DOHH2 (cell line): Measurements from ENCODE around the gene CMC1.

Experiments
- H3F3A ChIP-seq: fragments of 200-600 bp; sonication (generic), shearing (Covaris generic); 2 replicates; pipeline ENCODE4 v1.6.0; 2016; ENCODE audit warnings: antibody characterized with exemption, mild to moderate bottlenecking; ENCODE audit not compliant: control insufficient read depth, insufficient read depth
- H3K27ac ChIP-seq: fragments of 200-600 bp; sonication (generic); 2 replicates; pipeline ENCODE4 v1.5.1; 2014; ENCODE audit warnings: low read depth, mild to moderate bottlenecking, low read length, moderate library complexity
- H3K27me3 ChIP-seq: fragments of 200-600 bp; sonication (generic); 2 replicates; pipeline ENCODE4 v1.6.1; 2014; ENCODE audit warnings: mild to moderate bottlenecking, low read length, mixed read lengths; ENCODE audit not compliant: control insufficient read depth
- H3K36me3 ChIP-seq: fragments of 200-600 bp; sonication (generic); 2 replicates; pipeline ENCODE4 v1.6.1; 2014; ENCODE audit warnings: mild to moderate bottlenecking, low read length, moderate library complexity, mixed read lengths; ENCODE audit not compliant: control insufficient read depth
- H3K4me1 ChIP-seq: fragments of 200-600 bp; sonication (generic); 2 replicates; pipeline ENCODE4 v1.6.1; 2014; ENCODE audit warnings: mild to moderate bottlenecking, low read length, mixed read lengths; ENCODE audit not compliant: control insufficient read depth
- H3K4me2 ChIP-seq: fragments of 200-600 bp; sonication (generic); 2 replicates; pipeline ENCODE4 v1.6.0; 2014; ENCODE audit warnings: mild to moderate bottlenecking, low read length, moderate library complexity
- H3K4me3 ChIP-seq: fragments of 200-600 bp; sonication (generic); 2 replicates; pipeline ENCODE4 v1.5.1; 2014; ENCODE audit warnings: mild to moderate bottlenecking, low read length, mixed read lengths
- H3K79me2 ChIP-seq: fragments of 200-600 bp; sonication (generic); 2 replicates; pipeline ENCODE4 v1.6.1; 2014; ENCODE audit warnings: mild to moderate bottlenecking, low read length, mixed read lengths; ENCODE audit not compliant: control insufficient read depth
- H3K9me2 ChIP-seq: fragments of 200-600 bp; sonication (generic); replicated peaks from 2 replicates; pipeline ENCODE4 v1.6.1; 2014; ENCODE audit warnings: mild to moderate bottlenecking, low read length, mixed read lengths; ENCODE audit not compliant: control insufficient read depth
- H3K9me3 ChIP-seq: fragments of 200-600 bp; sonication (generic); 2 replicates; pipeline ENCODE4 v1.6.1; 2014; ENCODE audit warnings: antibody characterized with exemption, low read length, mixed read lengths; ENCODE audit not compliant: control insufficient read depth, insufficient read depth
- H4K20me1 ChIP-seq: fragments of 200-600 bp; sonication (generic); 2 replicates; pipeline ENCODE4 v1.6.0; 2014; ENCODE audit warnings: low read depth, mild to moderate bottlenecking, antibody characterized with exemption, low read length, moderate library complexity; ENCODE audit not compliant: control insufficient read depth, insufficient read depth
- CTCF ChIP-seq: fragments of 200-600 bp; sonication (generic); IDR thresholded peaks from one replicate; pipeline ENCODE4 v1.5.1; 2014; ENCODE audit warnings: antibody characterized with exemption, mild to moderate bottlenecking, low read depth, low read length; ENCODE audit not compliant: poor library complexity, severe bottlenecking
- EZH2phosphoT487 ChIP-seq: fragments of 200-600 bp; sonication (generic); IDR thresholded peaks from 2 replicates; pipeline ENCODE4 v1.6.1; 2017; ENCODE audit warnings: borderline replicate concordance, mild to moderate bottlenecking, antibody characterized with exemption, low read length, moderate library complexity, mixed read lengths

CMC1 gene

GRCh38 chr3:28262001-28262400, 20.6 kb downstream of the CMC1 start:
- H4K20me1 ChIP-seq = no peaks in the 10 kb centered on the region
- TF ChIP-seq CTCF (no peak), EZH2phosphoT487 (no peak)
- H3K36me3 ChIP-seq = peaks cover 23% of the 10 kb centered on the region
- no peaks in the 10 kb centered on the region for H3K4me1 ChIP-seq
- H3K9me2 ChIP-seq = no peaks in the 10 kb centered on the region
- no peaks in the 10 kb centered on the region for H3K9me3 ChIP-seq
- H3K4me3 ChIP-seq = no peak overlapping the region
- H3K79me2 ChIP-seq = peaks cover 27% of the 10 kb centered on the region
- no peak overlapping the region for H3K4me2 ChIP-seq
- H3F3A ChIP-seq = no peaks in the 10 kb centered on the region
- no peaks in the 10 kb centered on the region for H3K27me3 ChIP-seq
- no peak overlapping the region for H3K27ac ChIP-seq

GRCh38 chr3:28265641-28266040, 24.2 kb downstream of the CMC1 start:
- no peaks in the 10 kb centered on the region for H3K27me3 ChIP-seq
- H3K36me3 ChIP-seq = peaks cover 31% of the 10 kb centered on the region
- no peaks in the 10 kb centered on the region for H3F3A ChIP-seq
- H3K4me2 ChIP-seq = no peak overlapping the region
- no peak for TF ChIP-seq EZH2phosphoT487
- TF ChIP-seq CTCF = no peak
- no peaks in the 10 kb centered on the region for H3K9me3 ChIP-seq
- peaks cover 17% of the 10 kb centered on the region for H3K79me2 ChIP-seq
- H3K4me1 ChIP-seq = no peaks in the 10 kb centered on the region
- H3K4me3 ChIP-seq = no peak overlapping the region
- H4K20me1 ChIP-seq = no peaks in the 10 kb centered on the region
- no peaks in the 10 kb centered on the region for H3K9me2 ChIP-seq
- H3K27ac ChIP-seq = no peak overlapping the region

GRCh38 chr3:28267984-28268849, 26.8 kb downstream of the CMC1 start:
- no peaks in the 10 kb centered on the region for H3K9me2 ChIP-seq
- no peak for TF ChIP-seq EZH2phosphoT487
- no peak for TF ChIP-seq CTCF
- no peaks in the 10 kb centered on the region for H3K27me3 ChIP-seq
- H3K27ac ChIP-seq = no peak overlapping the region
- H3K9me3 ChIP-seq = no peaks in the 10 kb centered on the region; the same call in 1 of the 2 replicates
- no peaks in the 10 kb centered on the region for H3K79me2 ChIP-seq
- H3F3A ChIP-seq = no peaks in the 10 kb centered on the region
- H4K20me1 ChIP-seq = no peaks in the 10 kb centered on the region
- H3K4me1 ChIP-seq = no peaks in the 10 kb centered on the region
- H3K36me3 ChIP-seq = peaks cover 33% of the 10 kb centered on the region
- H3K4me3 ChIP-seq = no peak overlapping the region
- no peak overlapping the region for H3K4me2 ChIP-seq
